Parathyroid adenoma (tissue), 2 donors: ENCODE data around the gene ECM1.

Experiments
- H2AFZ ChIP-seq: fragments of 300-600 bp; sonication (generic); one replicate; pipeline ENCODE4 v1.7.0; 2017; ENCODE audit warnings: antibody characterized with exemption, mild to moderate bottlenecking
- H3K27ac ChIP-seq: fragments of 300-600 bp; sonication (generic); one replicate; pipeline ENCODE4 v1.7.0; 2017
- H3K27me3 ChIP-seq: fragments of 300-600 bp; sonication (generic); one replicate; pipeline ENCODE4 v1.7.0; 2017; ENCODE audit warnings: low read length; ENCODE audit not compliant: control insufficient read depth, insufficient read depth
- H3K36me3 ChIP-seq: fragments of 300-600 bp; sonication (generic); one replicate; pipeline ENCODE4 v1.7.0; 2017; ENCODE audit warnings: low read length; ENCODE audit not compliant: control insufficient read depth, insufficient read depth
- H3K4me1 ChIP-seq: fragments of 300-600 bp; sonication (generic); one replicate; pipeline ENCODE4 v1.7.0; 2017; ENCODE audit warnings: control low read depth
- H3K4me2 ChIP-seq: fragments of 300-600 bp; sonication (generic); one replicate; pipeline ENCODE4 v1.7.0; 2017; ENCODE audit warnings: low read length
- H3K4me3 ChIP-seq: fragments of 300-600 bp; sonication (generic); one replicate; pipeline ENCODE4 v1.7.0; 2017; ENCODE audit warnings: low read depth, low read length
- H3K79me2 ChIP-seq: fragments of 300-600 bp; sonication (generic); one replicate; pipeline ENCODE4 v1.7.0; 2017; ENCODE audit warnings: control low read depth
- H3K9ac ChIP-seq: fragments of 300-600 bp; sonication (generic); one replicate; pipeline ENCODE4 v1.7.0; 2017; ENCODE audit warnings: mild to moderate bottlenecking
- H3K9me3 ChIP-seq: fragments of 300-600 bp; sonication (generic); one replicate; pipeline ENCODE4 v1.7.0; 2017; ENCODE audit warnings: low read length; ENCODE audit not compliant: control insufficient read depth
- CTCF ChIP-seq: fragments of 300-600 bp; sonication (generic); IDR thresholded peaks from one replicate; pipeline ENCODE4 v1.7.0; 2017; ENCODE audit warnings: antibody characterized with exemption, mild to moderate bottlenecking
- donor health status: primary hyperparathyroidism.

Gene ECM1

GRCh38 chr1:150507912-150508864 lies at the start of gene ECM1:
ECM1 (plus strand) TSS chr1:150508109; CDS start chr1:150508210, 101 bp downstream.
- Histone ChIP-seq H3K27ac (peak within 1 kb of the TSS; percentile 19), H2AFZ (no peak within 1 kb of the TSS), H3K79me2 (no peaks in the 10 kb centered on the region), H3K9ac (no peak within 1 kb of the TSS), H3K4me3 (no peak within 1 kb of the TSS), H3K9me3 (no peaks in the 10 kb centered on the region), H3K4me2 (no peak within 1 kb of the TSS), H3K27me3 (no peaks in the 10 kb centered on the region), H3K36me3 (no peaks in the 10 kb centered on the region), H3K4me1 (no peaks in the 10 kb centered on the region)
- TF ChIP-seq CTCF: no peak

DNA sequence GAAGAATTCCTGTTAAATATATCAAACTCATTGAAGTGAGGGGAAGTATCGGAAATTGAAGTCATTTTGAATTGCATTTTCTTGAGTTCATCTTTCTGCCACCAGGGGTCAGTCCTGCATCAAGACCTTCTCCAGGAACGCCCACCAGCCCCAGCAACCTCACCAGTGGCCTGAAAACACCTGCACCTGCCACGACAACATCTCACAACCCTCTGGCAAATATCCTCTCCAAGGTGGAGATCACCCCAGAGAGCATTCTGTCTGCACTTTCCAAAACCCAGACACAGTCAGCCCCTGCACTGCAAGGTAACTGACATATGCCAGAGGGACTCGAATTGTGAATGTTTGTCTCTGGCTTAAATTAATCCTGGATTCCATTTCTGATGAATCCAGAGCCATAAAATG lies 43.5 kb upstream of the ECM1 start:
- Histone ChIP-seq H3K9me3 (no peaks in the 10 kb centered on the region), H3K79me2 (no peaks in the 10 kb centered on the region), H3K27ac (no peak overlapping the region), H3K9ac (no peak overlapping the region), H3K4me1 (no peaks in the 10 kb centered on the region), H3K36me3 (no peaks in the 10 kb centered on the region), H2AFZ (no peak overlapping the region), H3K4me2 (no peak overlapping the region), H3K27me3 (no peaks in the 10 kb centered on the region), H3K4me3 (no peak overlapping the region)
- peak; percentile 56 for TF ChIP-seq CTCF

DNA sequence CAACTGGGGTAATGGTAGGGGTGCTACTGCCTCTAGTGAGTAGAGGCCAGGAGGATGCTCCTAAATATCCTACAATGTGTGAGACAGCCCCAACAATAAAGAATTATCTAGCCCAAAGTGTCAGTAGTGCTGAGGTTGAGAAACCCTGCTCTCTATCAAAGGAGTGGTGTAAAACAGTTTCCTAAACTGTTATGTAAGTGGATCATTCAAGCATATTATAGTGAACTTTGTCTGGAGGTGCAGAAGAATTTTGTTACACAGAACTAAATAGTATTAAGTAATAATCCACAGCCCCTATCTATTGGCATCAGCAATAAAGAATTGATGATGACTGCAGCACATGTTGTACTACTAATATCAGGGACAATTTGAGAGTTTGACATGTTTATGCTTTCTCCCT lies 40.9 kb upstream of the ECM1 start:
- H3K27ac ChIP-seq: no peak overlapping the region
- H2AFZ ChIP-seq: no peak overlapping the region
- no peak for TF ChIP-seq CTCF
- no peak overlapping the region for H3K4me2 ChIP-seq
- no peak overlapping the region for H3K4me3 ChIP-seq
- no peak overlapping the region for H3K9ac ChIP-seq
- H3K27me3 ChIP-seq: no peaks in the 10 kb centered on the region
- H3K36me3 ChIP-seq: no peaks in the 10 kb centered on the region
- no peaks in the 10 kb centered on the region for H3K4me1 ChIP-seq
- H3K79me2 ChIP-seq: no peaks in the 10 kb centered on the region
- no peaks in the 10 kb centered on the region for H3K9me3 ChIP-seq

DNA sequence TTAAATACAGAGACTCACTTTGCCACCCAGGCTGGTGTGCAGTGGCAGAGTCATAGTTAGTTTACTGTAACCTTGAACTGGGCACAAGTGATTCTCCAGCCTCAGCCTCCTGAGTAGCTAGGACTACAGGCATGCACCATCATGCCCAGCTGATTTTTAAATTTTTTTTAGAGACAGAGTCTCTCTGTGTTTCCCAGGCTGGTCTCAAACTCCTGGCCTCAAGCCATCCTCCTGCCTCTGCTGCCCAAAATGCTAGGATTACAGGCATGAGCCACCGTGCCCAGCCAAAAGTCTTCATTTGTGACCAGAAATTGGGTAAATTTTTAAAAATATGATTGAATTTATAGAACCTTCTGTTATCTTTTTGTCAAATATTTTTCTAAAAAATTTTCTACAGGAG lies 38.6 kb upstream of the ECM1 start:
- H3K27ac ChIP-seq: no peak overlapping the region
- no peaks in the 10 kb centered on the region for H3K9me3 ChIP-seq
- H2AFZ ChIP-seq: no peak overlapping the region
- H3K36me3 ChIP-seq: no peaks in the 10 kb centered on the region
- no peak for TF ChIP-seq CTCF
- no peak overlapping the region for H3K4me2 ChIP-seq
- H3K9ac ChIP-seq: no peak overlapping the region
- no peaks in the 10 kb centered on the region for H3K4me1 ChIP-seq
- no peak overlapping the region for H3K4me3 ChIP-seq
- H3K27me3 ChIP-seq: no peaks in the 10 kb centered on the region
- H3K79me2 ChIP-seq: no peaks in the 10 kb centered on the region
